GM21619 (cell line): ENCODE results near the gene C5.
A peak's percentile ranks its signal among the peaks of the same experiment; 100 is the strongest.
"Not testable (repeated sequence)": the region's sequence is repeated elsewhere in the genome, so short reads cannot be mapped to it uniquely, and the experiment has no call there.

Experiments used
- ATAC-seq: cut with Tn5 transposase; IDR thresholded peaks from one replicate; pipeline ENCODE4 v1.9.1; 2021; ENCODE audit not compliant: unreplicated experiment

C5 gene

DNA sequence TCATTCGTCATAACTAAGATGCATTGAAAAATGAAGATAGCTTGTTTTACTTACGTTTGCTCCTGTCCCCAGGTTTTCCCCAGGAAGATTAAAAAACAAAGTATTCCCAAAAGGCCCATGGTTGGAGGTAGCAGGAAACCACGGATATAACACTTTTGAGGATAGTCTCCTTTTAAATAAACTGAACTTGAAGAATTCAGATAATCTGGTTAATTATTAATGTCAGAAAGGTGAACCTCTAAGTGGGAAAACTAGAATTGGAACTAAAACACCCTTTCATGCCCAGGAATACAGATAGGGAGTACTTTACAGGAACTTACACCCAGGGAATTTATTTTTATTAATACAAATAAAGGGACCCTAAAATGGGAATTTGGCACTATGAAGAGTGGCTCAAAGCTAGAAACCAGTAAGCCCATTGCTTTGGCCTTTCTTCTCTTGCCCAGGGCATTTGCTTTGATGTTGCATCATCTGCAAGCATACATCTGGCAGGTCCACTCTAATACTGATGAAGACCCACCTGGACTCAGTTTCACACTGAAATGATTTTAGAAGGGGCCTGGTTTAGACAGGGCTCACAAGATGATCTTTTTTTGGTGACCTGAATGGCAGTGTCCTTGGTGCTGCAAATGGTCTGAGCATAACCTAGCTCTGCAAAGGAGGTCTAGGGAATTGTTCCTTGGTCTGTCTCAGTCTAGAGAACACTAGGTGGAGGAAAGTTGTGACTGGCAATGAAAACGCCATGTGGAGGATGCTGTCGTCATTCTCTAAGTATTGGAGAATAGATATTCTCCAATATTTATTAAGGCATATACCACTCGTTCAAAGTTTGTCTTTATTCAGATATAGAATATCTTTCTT, at the start of gene C5:
Gene C5, minus strand, starts transcription at position 148 of the 861 bp plus-strand sequence. Its CDS starts 29 bp downstream, at position 119.
- no peak for ATAC-seq

GRCh38 chr9:121098567-121099198, 48.6 kb upstream of the C5 start:
- ATAC-seq = no peak

DNA sequence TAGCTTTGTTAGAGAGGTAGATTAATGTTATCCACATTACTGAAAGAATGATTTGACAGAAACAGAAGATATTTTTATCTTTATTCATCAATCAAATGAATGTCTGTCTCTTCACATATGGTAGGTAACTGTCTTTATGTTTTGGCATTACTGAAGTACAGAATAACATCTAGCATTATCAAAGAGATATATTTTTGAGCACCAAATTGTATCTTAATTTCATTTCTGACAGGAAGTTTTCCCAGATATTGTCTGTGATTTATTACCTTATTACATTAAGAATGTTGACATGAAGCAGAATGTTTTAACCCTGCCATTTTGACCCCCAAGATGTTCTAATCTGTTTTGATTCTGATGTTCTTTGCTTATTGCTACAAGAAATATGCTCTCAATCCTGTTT, 45.0 kb upstream of the C5 start:
- no peak for ATAC-seq

DNA sequence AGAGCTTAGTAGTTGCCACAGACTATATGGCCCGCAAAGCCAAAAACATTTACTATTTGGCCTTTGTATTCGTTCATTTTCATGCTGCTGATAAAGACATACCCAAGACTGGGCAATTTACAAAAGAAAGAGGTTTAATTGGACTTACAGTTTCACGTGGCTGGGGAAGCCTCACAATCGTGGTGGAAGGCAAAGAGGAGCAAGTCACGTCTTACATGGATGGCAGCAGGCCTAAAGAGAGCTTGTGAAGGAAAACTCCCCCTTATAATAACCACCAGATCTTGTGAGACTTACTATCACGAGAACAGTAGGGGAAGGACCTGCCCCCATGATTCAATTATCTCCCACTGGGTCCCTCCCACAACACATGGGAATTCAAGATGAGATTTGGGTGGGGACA, 40.7 kb upstream of the C5 start:
- not testable (repeated sequence) for ATAC-seq

DNA sequence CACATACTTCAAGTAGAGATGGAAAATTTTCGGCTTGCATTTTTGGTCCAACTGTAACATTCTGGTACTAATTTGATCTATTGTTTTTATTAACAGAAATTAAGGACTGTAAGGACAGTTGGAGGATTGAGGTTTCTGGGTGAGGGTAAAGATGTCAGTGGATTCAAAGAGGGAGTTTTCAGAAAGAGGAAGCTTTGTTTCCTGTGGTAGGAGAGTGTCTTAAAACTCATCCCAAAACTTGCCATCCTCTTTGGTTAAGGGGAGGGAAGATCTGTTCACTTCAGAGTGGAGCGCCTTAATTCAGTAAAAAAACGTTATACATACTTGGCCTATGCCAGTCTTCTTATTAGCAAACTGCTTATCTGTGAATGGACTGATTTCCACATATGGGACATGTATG, 38.5 kb upstream of the C5 start:
- no peak for ATAC-seq

- no peak for ATAC-seq
These were observed 35.6 kb upstream of the C5 start for GRCh38 chr9:121085661-121086060.

GRCh38 chr9:121082075-121082474, 32.0 kb upstream of the C5 start:
- ATAC-seq = no peak

GRCh38 chr9:121075251-121076036, 25.4 kb upstream of the C5 start:
- peak; percentile 2 for ATAC-seq

DNA sequence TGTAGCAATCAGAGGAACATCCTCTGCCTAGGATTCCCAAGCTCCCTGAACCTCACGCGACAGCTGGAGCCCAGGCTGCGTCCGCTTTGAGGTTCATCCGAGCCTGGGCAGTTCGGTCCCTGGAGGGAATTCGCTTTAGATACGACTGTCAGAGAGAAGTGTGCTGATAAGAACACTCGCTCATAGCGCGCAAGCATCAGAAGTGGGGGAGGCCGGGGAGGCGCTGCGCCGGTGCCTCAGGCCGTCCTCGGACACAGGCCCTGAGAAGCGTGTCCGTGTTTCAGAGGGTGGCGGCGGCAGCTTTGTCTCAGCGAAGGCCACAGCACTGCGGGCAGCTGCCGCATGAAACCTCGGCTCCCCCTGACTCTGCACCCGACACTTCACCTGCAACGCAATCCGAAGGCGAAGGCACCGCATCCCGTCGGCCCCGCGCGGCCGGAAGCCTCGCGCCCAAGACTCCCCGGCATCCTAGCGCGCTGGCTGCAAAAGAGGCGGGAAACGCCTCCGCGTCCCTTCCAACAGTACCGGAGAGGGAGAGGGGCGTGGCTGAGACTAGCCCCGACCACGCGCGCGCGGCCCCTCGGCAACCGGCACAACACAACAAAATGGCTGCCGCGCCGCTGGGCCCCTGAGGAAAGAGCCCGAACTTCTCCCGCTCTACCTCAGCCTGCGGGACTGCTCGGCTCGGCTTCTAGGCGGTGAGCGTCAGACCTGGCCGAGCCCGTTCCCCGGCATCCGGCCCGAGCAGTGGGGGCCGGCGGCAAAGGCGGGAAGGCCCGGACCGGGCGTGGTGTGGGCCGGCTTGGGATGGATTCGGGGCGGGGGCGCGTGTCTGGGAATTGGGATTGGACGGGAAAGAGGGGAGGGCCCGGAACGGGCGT, 24.5 kb upstream of the C5 start, which contains the start of gene CNTRL:
Gene CNTRL, plus strand, starts transcription at position 586 of the 881 bp plus-strand sequence. CDS start 13,372 bp downstream, outside the sequence.
- ATAC-seq = peak; percentile 63

DNA sequence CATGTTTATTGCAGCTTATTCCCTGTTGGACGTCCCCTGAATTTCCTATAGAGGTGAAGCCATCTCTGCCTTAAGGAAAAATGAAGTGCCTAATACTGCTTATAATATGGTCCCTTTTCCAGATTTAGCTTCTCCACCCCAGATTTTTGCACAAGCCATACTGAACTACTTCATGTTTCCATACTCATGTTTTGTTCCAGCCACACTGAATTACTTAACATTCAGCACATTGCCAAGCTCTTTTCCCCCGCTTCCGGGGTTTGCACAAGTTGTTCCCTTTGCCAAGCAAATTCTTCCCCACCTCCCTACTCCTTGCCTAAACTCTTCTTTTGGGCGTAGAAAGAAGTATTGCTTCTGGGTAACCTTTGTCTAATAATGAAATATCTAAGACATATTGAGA, 23.0 kb upstream of the C5 start:
- no peak for ATAC-seq

- ATAC-seq = no peak
These were observed 21.8 kb upstream of the C5 start for GRCh38 chr9:121071756-121072421.

- no peak for ATAC-seq
These were observed 21.3 kb upstream of the C5 start for GRCh38 chr9:121071370-121071755.

- no peak for ATAC-seq
These were observed 19.3 kb upstream of the C5 start for GRCh38 chr9:121069396-121069795.

GRCh38 chr9:121067640-121068039, 17.6 kb upstream of the C5 start:
- ATAC-seq = no peak

- no peak for ATAC-seq
These were observed 16.8 kb upstream of the C5 start for GRCh38 chr9:121066850-121067249.

DNA sequence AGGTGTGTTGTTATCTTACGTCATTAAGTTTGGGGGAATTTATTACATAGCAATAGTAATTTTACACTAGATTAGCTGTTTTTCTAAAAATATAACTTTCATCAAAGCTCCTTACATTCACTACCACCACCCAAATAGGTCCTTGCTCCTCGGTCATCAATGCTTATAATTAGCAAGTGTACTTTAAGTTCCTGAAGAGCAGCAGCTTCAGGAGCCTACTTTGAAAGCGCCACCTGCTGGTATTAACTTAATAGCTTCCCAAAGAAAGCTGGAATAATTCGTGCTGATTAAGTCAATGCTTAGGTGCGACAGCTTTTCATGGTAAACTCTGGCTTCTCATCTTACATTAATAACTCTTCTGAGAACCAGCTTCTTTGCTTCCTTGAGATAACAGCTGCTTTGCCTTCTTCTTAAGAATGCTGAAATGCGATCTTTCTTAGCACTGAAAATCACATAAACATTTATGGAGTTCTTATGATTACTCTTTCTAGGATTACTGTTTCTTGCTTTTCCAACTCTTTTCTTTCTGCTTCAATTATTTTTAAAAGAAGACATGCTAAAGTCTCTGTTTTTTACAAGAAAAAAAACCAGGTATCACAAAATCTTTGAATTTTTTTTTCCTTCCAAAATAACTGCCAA, 10.0 kb upstream of the C5 start:
- ATAC-seq = no peak

GRCh38 chr9:121059513-121059912, 9.4 kb upstream of the C5 start:
- no peak for ATAC-seq

GRCh38 chr9:121057821-121058220, 7.7 kb upstream of the C5 start:
- ATAC-seq = no peak

DNA sequence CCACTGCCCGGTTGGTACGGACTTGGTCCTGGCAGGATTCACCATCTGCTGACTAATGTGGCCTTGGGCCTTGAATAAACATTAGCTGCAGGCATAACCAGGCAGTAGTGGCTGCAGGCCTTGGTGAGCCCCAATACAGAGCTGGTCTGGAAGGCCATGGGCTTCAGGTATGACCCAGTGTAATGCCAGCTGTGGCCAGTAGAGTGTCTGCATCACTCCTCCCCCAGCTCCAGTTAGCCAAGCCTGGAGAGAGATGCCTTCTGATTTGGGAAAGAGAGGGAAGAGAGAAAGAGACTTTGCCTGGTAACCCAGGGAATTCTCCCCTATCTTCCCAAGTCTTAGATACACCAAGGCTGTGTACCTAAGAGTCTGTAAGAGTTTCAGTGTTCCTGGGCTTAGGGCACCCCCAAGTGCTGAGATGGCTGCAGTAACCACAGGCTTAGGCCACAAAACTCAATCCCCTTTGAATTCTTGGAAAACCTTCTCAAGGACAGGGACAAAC, 5.6 kb upstream of the C5 start:
- no peak for ATAC-seq
